Activated naive CD4-positive, alpha-beta T cell treated with anti-CD3 and anti-CD28 coated beads, Interleukin-2, amount 50 U/mL, for 72 hours (primary cell): ENCODE results near the gene TMEM260. TPM values are rescaled to one million over a fixed set of nuclear protein-coding genes. Genes with fewer than 3 reads are reported as not detected.
"Not testable (repeated sequence)": the region's sequence is repeated elsewhere in the genome, so short reads cannot be mapped to it uniquely, and the experiment has no call there.

Source experiments
- ATAC-seq, 2 donors: fragments of 150-1000 bp; cut with Tn5 transposase; 2 replicates each; pipeline ENCODE4 v1.10.0; 2021; ENCODE audit warnings: mild to moderate bottlenecking in 2 of 2, moderate library complexity in 2 of 2
- DNase-seq, 2 donors: peaks; one replicate each; pipeline ENCODE4 v3.0.0; 2021 to 2022; ENCODE audit warnings: low spot score in 2 of 2
- H3K27ac Mint-ChIP-seq, 2 donors: one replicate each; pipeline ENCODE4 v1.8.0; 2022; ENCODE audit warnings: mild to moderate bottlenecking in 2 of 2, mixed read lengths in 2 of 2
- H3K36me3 Mint-ChIP-seq, 2 donors: one replicate each; pipeline ENCODE4 v1.8.0; 2022; ENCODE audit warnings: mixed read lengths in 2 of 2
- H3K9me3 Mint-ChIP-seq, 2 donors: one replicate each; pipeline ENCODE4 v1.8.0; 2022; ENCODE audit warnings: mixed read lengths in 2 of 2
- total RNA-seq, 2 donors: library from RNA; stranded (reverse); gene quantifications; one replicate each; pipeline ENCODE4 v1.2.3, GENCODE V29; 2022

The TMEM260 gene
- total RNA-seq, 2 donors from 2014 or later, result 11.6 to 22.1 TPM

GRCh38 chr14:56650048-56650447 lies 70.5 kb downstream of the TMEM260 start:
- Mint-ChIP-seq H3K36me3 (peaks cover 0 to 5% of the 10 kb centered on the region in 2 donors), H3K27ac (no peak overlapping the region), H3K9me3 (no peaks in the 10 kb centered on the region)
- ATAC-seq (no peak), DNase-seq (no peak)

DNA sequence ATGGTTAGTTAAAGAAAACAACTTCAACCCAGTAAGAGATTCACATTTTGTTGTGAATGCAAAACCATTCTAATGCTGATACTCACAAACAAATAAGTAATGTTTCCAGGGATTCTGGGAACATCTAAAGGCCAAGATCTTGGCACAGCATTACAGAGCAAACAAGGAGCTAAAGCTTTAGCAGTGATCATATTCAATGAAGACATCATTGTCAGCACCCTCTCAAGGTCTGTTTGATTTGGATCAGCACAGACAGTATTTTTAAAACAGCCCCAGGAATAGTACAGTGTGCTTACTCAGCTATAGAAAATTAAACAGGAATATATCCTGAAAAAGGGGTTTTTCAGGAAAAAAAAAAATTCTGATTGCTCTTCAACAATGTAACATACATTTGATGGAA lies 71.4 kb downstream of the TMEM260 start:
- no peak for DNase-seq
- peaks cover 0 to 5% of the 10 kb centered on the region in 2 donors for H3K36me3 Mint-ChIP-seq
- no peaks in the 10 kb centered on the region for H3K9me3 Mint-ChIP-seq
- ATAC-seq, result no peak
- no peak overlapping the region for H3K27ac Mint-ChIP-seq

DNA sequence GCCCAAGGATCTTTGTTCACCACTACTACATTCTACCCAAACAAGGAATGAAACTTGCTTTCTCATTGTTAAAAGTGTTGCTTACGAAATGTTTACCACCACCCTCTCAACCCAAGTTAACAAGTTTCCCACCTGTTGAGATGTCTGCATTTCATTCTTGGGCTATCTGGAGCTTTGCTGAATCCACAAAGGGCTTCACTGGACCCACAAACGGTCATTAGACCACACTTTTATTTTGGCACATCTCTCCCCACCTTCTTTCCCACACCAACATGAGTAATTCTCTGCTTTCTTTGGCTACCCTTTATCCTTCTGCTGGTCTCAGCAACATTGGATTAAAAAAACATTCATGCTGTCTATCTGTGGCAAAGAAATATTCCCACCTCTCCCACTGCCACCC lies 78.0 kb downstream of the TMEM260 start:
- Mint-ChIP-seq H3K27ac (no peak overlapping the region), H3K36me3 (no peaks in the 10 kb centered on the region), H3K9me3 (no peaks in the 10 kb centered on the region)
- DNase-seq (no peak), ATAC-seq (no peak)

GRCh38 chr14:56659378-56659777 lies 79.8 kb downstream of the TMEM260 start:
- no peak for ATAC-seq
- H3K36me3 Mint-ChIP-seq, result peaks cover 0 to 5% of the 10 kb centered on the region in 2 donors
- H3K9me3 Mint-ChIP-seq, result no peaks in the 10 kb centered on the region
- DNase-seq, result no peak
- peak overlapping the region in 1 of 2 donors; percentile 32 for H3K27ac Mint-ChIP-seq

- no peak for DNase-seq
Measured at GRCh38 chr14:56659964-56660551, 80.5 kb downstream of the TMEM260 start.

DNA sequence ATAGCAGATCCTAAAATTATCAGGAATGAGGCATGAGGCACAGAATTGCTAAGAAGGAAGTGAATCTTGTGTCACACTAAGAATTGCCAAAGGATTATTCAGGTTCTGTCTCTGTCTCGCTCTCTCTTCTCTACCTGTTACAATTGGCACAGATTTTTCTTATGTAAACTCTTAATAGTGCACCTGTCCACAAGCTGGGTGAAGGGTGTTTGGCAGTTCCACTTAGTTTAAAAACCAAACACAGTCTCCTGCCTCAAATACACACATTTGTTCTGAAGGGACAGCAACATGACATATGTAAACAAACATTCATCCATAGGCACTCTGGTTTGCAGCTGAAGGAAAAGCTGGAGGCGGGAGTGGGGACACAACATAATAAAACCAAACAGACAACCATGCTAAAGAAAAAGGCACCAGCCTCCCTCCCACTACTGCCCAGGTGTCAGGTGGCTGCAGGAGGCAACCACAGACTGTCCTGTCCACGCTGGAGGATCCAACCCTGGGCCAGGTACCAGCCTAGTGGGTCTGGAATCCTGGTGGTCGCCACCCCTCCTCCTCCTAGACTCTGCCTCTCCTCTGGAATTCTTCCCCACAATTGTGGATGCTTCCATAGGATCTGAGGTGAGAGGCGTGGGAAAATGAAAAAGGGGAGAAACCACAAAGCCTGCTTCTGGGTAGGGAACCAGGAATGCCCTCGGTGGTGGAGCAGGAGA lies 81.2 kb downstream of the TMEM260 start:
- DNase-seq, result no peak
- Mint-ChIP-seq H3K36me3 (peaks cover under 1 to 6% of the 10 kb centered on the region in 2 donors), H3K9me3 (peaks cover 4 to 5% of the 10 kb centered on the region in 2 donors), H3K27ac (no peak overlapping the region)
- no peak for ATAC-seq

More at GRCh38 chr14:56659964-56660551, 80.5 kb downstream of the TMEM260 start:
- no peak for ATAC-seq
- Mint-ChIP-seq H3K9me3 (no peaks in the 10 kb centered on the region), H3K36me3 (peaks cover 0 to 5% of the 10 kb centered on the region in 2 donors), H3K27ac (no peak overlapping the region)

DNA sequence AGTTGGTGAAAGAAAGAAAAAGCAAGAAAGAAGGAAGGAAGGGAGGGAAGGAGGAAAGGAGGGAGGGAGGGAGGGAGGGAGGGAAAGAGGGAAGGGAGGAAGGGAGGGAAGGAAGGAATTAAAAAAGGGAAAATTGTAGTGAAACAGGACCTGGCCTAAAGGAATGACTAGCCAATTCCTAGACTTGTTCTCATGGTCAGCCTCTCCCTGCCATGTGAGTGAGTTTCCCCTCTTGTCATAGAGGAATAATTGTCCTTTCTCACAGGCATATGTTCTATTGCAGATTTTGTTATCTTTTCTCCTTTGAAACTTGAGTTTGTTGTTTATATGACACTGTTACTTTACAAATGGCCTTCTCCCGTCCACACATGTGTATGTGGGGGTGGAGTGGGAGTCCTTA lies 81.9 kb downstream of the TMEM260 start:
- H3K36me3 Mint-ChIP-seq, result peaks cover 5 to 10% of the 10 kb centered on the region in 2 donors
- ATAC-seq (no peak), DNase-seq (no peak)
- no peak overlapping the region for H3K27ac Mint-ChIP-seq
- peaks cover 8 to 10% of the 10 kb centered on the region in 2 donors for H3K9me3 Mint-ChIP-seq

- ATAC-seq (no peak), DNase-seq (no peak)
- Mint-ChIP-seq H3K9me3 (peaks cover 16 to 18% of the 10 kb centered on the region in 2 donors), H3K36me3 (peaks cover 12 to 17% of the 10 kb centered on the region in 2 donors), H3K27ac (peak overlapping the region in 1 of 2 donors; percentile 78)
Measured at GRCh38 chr14:56664811-56665421, 85.3 kb downstream of the TMEM260 start.

- ATAC-seq (no peak), DNase-seq (no peak)
- peak overlapping the region in 1 of 2 donors; percentile 78 for H3K27ac Mint-ChIP-seq
- peaks cover 16 to 18% of the 10 kb centered on the region in 2 donors for H3K9me3 Mint-ChIP-seq
- H3K36me3 Mint-ChIP-seq, result peaks cover 12 to 17% of the 10 kb centered on the region in 2 donors
Measured at GRCh38 chr14:56666294-56666693, 86.7 kb downstream of the TMEM260 start.

DNA sequence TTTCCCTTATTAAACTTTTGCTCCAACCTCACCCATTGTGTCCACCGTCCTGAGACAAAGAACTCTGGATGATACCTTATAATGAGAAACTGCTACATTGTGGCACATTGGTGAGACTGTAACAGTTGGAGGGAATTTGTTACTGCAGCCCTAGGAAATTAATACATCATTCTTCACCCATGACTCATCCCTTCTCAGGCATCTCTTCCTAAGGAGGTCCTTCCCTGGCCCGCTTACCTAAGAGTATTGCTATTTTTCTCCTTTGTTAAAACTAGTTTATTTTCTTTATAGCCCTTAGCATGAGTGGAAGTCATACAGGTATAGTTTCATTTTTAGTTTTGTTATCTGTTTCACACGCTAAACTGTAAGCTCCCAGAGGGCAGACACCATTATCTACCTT lies 87.1 kb downstream of the TMEM260 start:
- peaks cover 16 to 18% of the 10 kb centered on the region in 2 donors for H3K9me3 Mint-ChIP-seq
- ATAC-seq (no peak), DNase-seq (no peak)
- peak overlapping the region in 1 of 2 donors; percentile 35 for H3K27ac Mint-ChIP-seq
- peaks cover 12 to 17% of the 10 kb centered on the region in 2 donors for H3K36me3 Mint-ChIP-seq

DNA sequence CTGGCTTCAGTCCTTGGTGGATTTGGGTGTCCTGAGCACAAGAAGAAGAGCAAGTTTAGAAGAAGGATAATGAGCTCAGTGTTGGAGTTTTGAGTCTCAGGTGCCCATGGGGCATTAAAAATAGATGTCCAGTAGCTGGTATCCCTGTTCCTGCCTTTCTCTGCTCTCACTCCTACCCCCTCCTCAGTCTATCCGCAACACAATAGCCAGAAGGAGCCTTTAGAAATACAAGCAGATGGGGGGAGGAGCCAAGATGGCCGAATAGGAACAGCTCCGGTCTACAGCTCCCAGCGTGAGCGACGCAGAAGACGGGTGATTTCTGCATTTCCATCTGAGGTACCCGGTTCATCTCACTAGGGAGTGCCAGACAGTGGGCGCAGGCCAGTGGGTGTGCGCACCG lies 87.7 kb downstream of the TMEM260 start:
- Mint-ChIP-seq H3K27ac (peak overlapping the region in 1 of 2 donors; percentile 35), H3K36me3 (peaks cover 12 to 17% of the 10 kb centered on the region in 2 donors), H3K9me3 (peaks cover 16 to 18% of the 10 kb centered on the region in 2 donors)
- not testable (repeated sequence) for ATAC-seq, DNase-seq

GRCh38 chr14:56676042-56676441 lies 96.4 kb downstream of the TMEM260 start:
- ATAC-seq (no peak), DNase-seq (no peak)
- Mint-ChIP-seq H3K9me3 (peaks cover 3 to 7% of the 10 kb centered on the region in 2 donors), H3K27ac (no peak overlapping the region), H3K36me3 (no peaks in the 10 kb centered on the region)

DNA sequence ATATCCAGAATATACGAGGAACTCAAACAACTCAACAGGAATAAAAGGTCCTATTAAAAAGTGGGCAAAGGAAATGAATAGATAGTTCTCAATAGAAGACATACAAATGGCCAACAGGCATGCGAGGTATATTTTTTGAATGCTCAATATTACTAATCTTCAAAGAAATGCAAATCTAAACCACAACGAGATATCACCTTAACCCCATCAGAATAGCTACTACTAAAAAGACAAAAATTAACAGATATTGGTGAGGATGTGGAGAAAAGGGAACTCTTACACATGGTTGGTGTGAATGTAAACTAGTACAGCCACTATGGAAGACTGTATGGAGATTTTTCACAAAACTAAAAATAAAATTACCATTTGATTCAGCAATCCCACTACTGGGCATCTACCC lies 99.2 kb downstream of the TMEM260 start:
- H3K27ac Mint-ChIP-seq, result no peak overlapping the region
- H3K36me3 Mint-ChIP-seq, result no peaks in the 10 kb centered on the region
- H3K9me3 Mint-ChIP-seq, result peaks cover 3 to 4% of the 10 kb centered on the region in 2 donors
- ATAC-seq (no peak), DNase-seq (no peak)

DNA sequence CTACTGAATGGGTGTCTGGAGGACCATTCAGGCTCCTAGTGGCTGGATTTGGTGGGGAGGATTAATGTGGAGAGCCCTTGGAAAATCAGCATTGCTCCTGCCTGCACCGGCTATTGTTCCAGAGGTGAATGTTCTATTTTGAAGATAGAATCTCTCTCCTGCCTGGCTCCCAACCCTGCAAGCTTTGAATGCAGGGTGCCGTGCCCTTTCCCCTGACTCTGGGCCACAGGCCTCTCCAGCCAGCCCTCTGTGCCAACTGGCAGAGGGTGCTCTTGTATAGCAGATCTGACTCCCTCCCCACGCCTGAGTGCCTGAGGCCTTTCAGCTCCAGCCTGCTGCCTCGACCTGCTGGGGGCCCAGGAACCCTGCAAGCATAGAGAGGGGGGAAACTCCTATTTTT lies 106.8 kb downstream of the TMEM260 start:
- ATAC-seq (no peak), DNase-seq (no peak)
- Mint-ChIP-seq H3K36me3 (no peaks in the 10 kb centered on the region), H3K9me3 (no peaks in the 10 kb centered on the region), H3K27ac (peak overlapping the region in 1 of 2 donors; percentile 10)

DNA sequence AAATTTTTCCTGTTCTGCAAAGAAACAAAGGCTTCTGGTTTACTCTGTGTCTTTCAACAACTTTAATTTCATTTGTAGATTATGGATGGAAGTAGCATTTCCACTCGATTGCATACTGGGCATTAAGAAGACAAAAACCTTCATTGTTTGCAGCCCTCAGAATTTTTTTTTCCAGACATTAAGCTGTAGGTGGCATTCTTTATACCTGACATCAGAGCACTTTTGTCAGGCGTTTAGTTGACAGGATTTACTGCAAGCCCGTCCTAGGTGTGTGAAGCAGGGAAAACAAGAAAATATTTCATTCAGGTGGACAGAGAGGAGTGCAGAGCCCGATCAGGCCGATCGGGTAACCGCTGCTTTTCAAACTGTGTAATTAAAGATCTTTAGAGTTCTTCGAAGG lies 107.5 kb downstream of the TMEM260 start:
- ATAC-seq, result no peak
- no peak for DNase-seq
- Mint-ChIP-seq H3K27ac (no peak overlapping the region), H3K36me3 (no peaks in the 10 kb centered on the region), H3K9me3 (no peaks in the 10 kb centered on the region)

DNA sequence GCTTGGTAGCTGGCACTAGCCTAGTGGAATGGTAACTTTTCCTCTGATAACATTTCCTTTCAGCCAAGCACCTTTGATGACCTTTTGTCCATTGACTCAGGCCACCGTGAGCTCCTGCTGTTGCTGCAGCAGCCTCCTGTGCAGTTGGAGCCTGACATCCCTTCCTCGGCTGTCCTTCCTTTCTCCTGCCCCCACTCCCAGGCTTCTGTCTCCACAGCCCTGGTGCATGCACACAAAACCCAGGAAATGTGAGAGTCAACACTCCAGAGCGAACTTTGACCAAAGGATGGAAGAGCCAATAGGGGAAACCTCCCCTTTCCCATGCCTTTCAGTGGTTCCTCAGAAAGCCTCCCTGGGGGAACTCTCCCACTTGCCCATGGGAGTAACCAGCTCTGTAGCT lies 115.0 kb downstream of the TMEM260 start:
- Mint-ChIP-seq H3K36me3 (no peaks in the 10 kb centered on the region), H3K27ac (no peak overlapping the region), H3K9me3 (no peaks in the 10 kb centered on the region)
- ATAC-seq (no peak), DNase-seq (no peak)

GRCh38 chr14:56695216-56695615 lies 115.6 kb downstream of the TMEM260 start:
- ATAC-seq, H3K36me3 Mint-ChIP-seq, DNase-seq, H3K9me3 Mint-ChIP-seq: not testable (repeated sequence)
- H3K27ac Mint-ChIP-seq, result peak overlapping the region in 1 of 2 donors; percentile 36
